BLaER1 (cell line): ENCODE measurements around the gene MTFMT.

Experiments used
- H3K27ac ChIP-seq: shearing (Covaris generic); formaldehyde crosslinking; 2 replicates; pipeline ENCODE4 v1.8.1; 2022
- H3K27me3 ChIP-seq: shearing (Covaris generic); formaldehyde crosslinking; 2 replicates; pipeline ENCODE4 v1.8.1; 2022
- H3K36me3 ChIP-seq: shearing (Covaris generic); formaldehyde crosslinking; 2 replicates; pipeline ENCODE4 v1.8.1; 2022
- H3K4me1 ChIP-seq: shearing (Covaris generic); formaldehyde crosslinking; 2 replicates; pipeline ENCODE4 v1.8.1; 2022
- H3K4me2 ChIP-seq: shearing (Covaris generic); formaldehyde crosslinking; 2 replicates; pipeline ENCODE4 v1.8.1; 2022
- H3K4me3 ChIP-seq: shearing (Covaris generic); formaldehyde crosslinking; 2 replicates; pipeline ENCODE4 v1.8.1; 2022
- H3K9ac ChIP-seq: shearing (Covaris generic); formaldehyde crosslinking; 2 replicates; pipeline ENCODE4 v1.8.1; 2022
- H3K9me3 ChIP-seq: shearing (Covaris generic); formaldehyde crosslinking; 2 replicates; pipeline ENCODE4 v1.8.1; 2022
- H4K20me1 ChIP-seq: shearing (Covaris generic); formaldehyde crosslinking; 2 replicates; pipeline ENCODE4 v1.8.1; 2022
- Cebpa-rat ChIP-seq: shearing (Covaris generic); IDR thresholded peaks from 2 replicates; pipeline ENCODE4 v1.8.1; 2022

Gene MTFMT

DNA sequence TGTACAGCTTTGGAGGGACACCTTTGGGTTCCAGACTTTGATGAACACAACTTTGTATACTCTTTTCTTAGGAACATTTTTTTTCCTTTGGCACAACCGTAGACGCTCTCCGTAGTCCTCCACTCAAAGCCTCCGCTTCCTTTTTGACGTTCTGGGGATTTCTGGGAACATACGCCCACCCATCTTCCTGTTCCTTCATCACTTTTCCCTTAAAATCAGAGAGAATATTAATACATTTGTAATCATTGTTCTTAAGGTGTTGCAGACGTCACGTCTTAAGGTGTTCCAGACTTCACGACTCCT is 39.3 kb downstream of the MTFMT start:
- TF ChIP-seq Cebpa-rat: no peak
- Histone ChIP-seq H3K36me3 (no peaks in the 10 kb centered on the region), H3K4me3 (peak overlapping the region; percentile 98), H3K27ac (peak overlapping the region; percentile 91; the same call in 1 of the 2 replicates), H3K27me3 (no peaks in the 10 kb centered on the region), H3K4me1 (peaks cover 47% of the 10 kb centered on the region), H3K4me2 (peak overlapping the region; percentile 92), H3K9me3 (no peaks in the 10 kb centered on the region), H3K9ac (peak overlapping the region; percentile 92), H4K20me1 (peaks cover 27% of the 10 kb centered on the region; the same call in 1 of the 2 replicates)

DNA sequence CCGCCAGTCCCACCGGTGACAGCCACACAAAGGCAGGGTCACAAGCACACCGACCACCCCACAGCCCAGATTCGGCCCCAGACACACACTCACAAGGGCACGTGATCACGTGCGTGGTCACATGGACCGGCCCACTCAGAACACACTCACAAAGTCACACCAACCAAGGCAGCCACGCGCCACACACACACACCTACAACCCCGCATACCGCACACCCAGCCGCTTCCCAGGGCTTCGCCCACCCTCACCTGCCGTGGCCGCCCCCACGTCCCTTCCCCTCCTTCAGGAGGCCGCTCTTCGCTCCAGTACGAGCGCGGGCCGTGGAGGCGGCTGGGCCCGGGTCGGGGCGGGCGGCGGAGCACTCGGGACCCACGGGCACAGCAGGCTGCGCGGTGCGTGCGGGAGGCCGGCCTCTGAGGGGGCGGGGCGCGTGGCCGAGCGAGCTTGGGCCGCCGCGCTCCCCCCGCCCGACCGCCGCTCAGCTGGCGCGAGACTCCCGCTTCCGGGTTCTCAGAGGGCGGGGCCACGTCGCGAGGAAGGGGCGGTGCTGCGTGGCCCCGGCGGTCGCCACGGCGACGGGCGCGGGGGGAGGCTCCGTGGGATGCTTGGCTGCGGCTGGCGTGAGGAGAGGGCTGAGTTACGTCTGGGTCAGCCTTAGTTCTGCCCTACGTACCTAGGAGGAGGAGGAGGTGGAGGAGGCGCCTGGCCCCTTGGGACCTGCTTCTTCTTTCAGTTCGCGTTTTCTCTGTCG is 39.8 kb downstream of the MTFMT start, which contains the start of gene SPG21:
Gene SPG21, minus strand, starts transcription at position 499 of the 752 bp plus-strand sequence. CDS start 6,345 bp downstream, outside the sequence.
- no peaks in the 10 kb centered on the region for H3K27me3 ChIP-seq
- H3K27ac ChIP-seq: peak within 1 kb of the TSS; percentile 91
- peak within 1 kb of the TSS; percentile 98 for H3K4me3 ChIP-seq

GRCh38 chr15:64987136-64987535 is 42.3 kb downstream of the MTFMT start:
- no peaks in the 10 kb centered on the region for H3K27me3 ChIP-seq
- peaks cover 23% of the 10 kb centered on the region for H3K36me3 ChIP-seq
- no peak overlapping the region for H3K4me3 ChIP-seq
- no peak for TF ChIP-seq Cebpa-rat
- H3K9me3 ChIP-seq: no peaks in the 10 kb centered on the region
- no peak overlapping the region for H3K9ac ChIP-seq
- H3K4me2 ChIP-seq: 0 out of 2 replicates have a peak overlapping the region, but pooled peaks have one; percentile 92
- H3K27ac ChIP-seq: no peak overlapping the region
- H4K20me1 ChIP-seq: peaks cover 49% of the 10 kb centered on the region
- H3K4me1 ChIP-seq: peaks cover 50% of the 10 kb centered on the region

More for the DNA sequence above, 39.8 kb downstream of the MTFMT start, which contains the start of gene SPG21:
- H3K4me1 ChIP-seq: peaks cover 50% of the 10 kb centered on the region
- H4K20me1 ChIP-seq: peaks cover 33% of the 10 kb centered on the region; the same call in 1 of the 2 replicates
- peak within 1 kb of the TSS; percentile 92 for H3K9ac ChIP-seq
- no peaks in the 10 kb centered on the region for H3K9me3 ChIP-seq
- no peaks in the 10 kb centered on the region for H3K36me3 ChIP-seq
- H3K4me2 ChIP-seq: peak within 1 kb of the TSS; percentile 92
- TF ChIP-seq Cebpa-rat: no peak

- Histone ChIP-seq H3K27ac (no peak overlapping the region; the same call in 1 of the 2 replicates), H3K9me3 (no peaks in the 10 kb centered on the region), H3K4me2 (peak overlapping the region; percentile 34; the same call in 1 of the 2 replicates)
These were observed 43.9 kb downstream of the MTFMT start for GRCh38 chr15:64985366-64986033.

DNA sequence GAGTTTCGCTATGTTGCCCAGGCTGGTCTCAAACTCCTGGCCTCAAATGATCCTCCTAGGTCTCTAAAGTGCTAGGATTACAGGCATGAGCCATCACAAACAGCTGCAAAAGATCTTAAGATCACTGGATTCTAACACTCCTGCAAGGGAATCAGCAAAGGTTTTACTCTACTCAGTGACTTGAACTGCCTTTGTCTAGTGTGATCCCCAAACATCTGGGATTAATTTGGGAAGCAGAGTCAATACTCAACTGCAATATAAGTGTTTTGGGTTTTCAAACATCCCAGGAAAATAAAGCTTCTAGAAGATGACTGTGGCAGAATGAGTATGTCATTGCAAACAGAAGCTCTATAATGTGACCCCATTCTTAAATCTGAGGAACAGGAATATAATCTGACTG is 47.0 kb downstream of the MTFMT start:
- TF ChIP-seq Cebpa-rat: no peak
- no peak overlapping the region for H3K4me3 ChIP-seq
- no peak overlapping the region for H3K9ac ChIP-seq
- H3K27ac ChIP-seq: no peak overlapping the region
- H3K36me3 ChIP-seq: peaks cover 68% of the 10 kb centered on the region
- no peak overlapping the region for H3K4me2 ChIP-seq
- H3K27me3 ChIP-seq: no peaks in the 10 kb centered on the region
- H3K9me3 ChIP-seq: no peaks in the 10 kb centered on the region
- H4K20me1 ChIP-seq: peaks cover 39% of the 10 kb centered on the region
- peaks cover 26% of the 10 kb centered on the region for H3K4me1 ChIP-seq

More at GRCh38 chr15:64985366-64986033, 43.9 kb downstream of the MTFMT start:
- H3K4me1 ChIP-seq: peaks cover 47% of the 10 kb centered on the region
- no peak overlapping the region for H3K9ac ChIP-seq
- H3K27me3 ChIP-seq: no peaks in the 10 kb centered on the region
- H3K36me3 ChIP-seq: peaks cover 39% of the 10 kb centered on the region
- no peak for TF ChIP-seq Cebpa-rat
- H4K20me1 ChIP-seq: peaks cover 55% of the 10 kb centered on the region
- no peak overlapping the region for H3K4me3 ChIP-seq

DNA sequence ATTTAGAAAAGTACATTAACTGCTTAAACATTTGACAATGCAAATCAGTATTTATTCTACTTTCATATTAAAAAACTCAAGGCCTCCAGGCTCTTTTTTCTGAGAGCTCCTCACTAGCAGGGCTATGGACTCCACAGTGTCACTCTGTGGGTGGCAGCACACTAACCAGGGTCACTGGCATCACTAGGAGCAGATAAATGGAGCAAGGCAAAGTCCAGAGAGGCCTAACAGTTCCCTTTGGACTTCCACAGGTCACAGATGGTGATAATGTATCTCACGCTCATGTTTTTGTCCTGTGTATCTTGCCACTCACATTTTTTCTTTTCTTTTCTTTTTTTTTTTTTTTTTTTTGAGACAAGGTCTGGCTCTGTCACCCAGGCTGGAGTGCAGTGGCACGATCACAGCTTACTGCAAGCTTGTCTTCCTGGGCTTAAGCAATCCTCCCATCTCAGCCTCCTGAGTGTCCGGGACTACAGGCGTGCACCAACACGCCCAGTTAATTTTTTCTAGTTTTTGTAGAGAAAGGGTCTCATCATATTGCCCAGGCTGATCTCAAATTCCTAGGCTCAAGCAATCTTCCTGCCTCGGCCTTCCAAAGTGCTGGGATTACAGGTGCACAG is 47.5 kb downstream of the MTFMT start:
- H3K4me3 ChIP-seq: no peak overlapping the region
- H3K9ac ChIP-seq: no peak overlapping the region
- peaks cover 39% of the 10 kb centered on the region for H4K20me1 ChIP-seq
- H3K36me3 ChIP-seq: peaks cover 74% of the 10 kb centered on the region
- no peaks in the 10 kb centered on the region for H3K9me3 ChIP-seq
- no peak overlapping the region for H3K27ac ChIP-seq
- TF ChIP-seq Cebpa-rat: no peak
- H3K4me2 ChIP-seq: no peak overlapping the region
- H3K4me1 ChIP-seq: peaks cover 21% of the 10 kb centered on the region
- no peaks in the 10 kb centered on the region for H3K27me3 ChIP-seq

- Histone ChIP-seq H3K9ac (no peak overlapping the region), H4K20me1 (peaks cover 19% of the 10 kb centered on the region), H3K4me2 (no peak overlapping the region), H3K4me3 (no peak overlapping the region), H3K4me1 (no peaks in the 10 kb centered on the region), H3K36me3 (peaks cover 99% of the 10 kb centered on the region), H3K27ac (no peak overlapping the region), H3K27me3 (no peaks in the 10 kb centered on the region), H3K9me3 (no peaks in the 10 kb centered on the region)
- TF ChIP-seq Cebpa-rat: no peak
These were observed 50.2 kb downstream of the MTFMT start for GRCh38 chr15:64979252-64979710.

- H3K36me3 ChIP-seq: peaks cover 98% of the 10 kb centered on the region
- no peak overlapping the region for H3K4me2 ChIP-seq
- no peak overlapping the region for H3K27ac ChIP-seq
- H3K4me1 ChIP-seq: no peaks in the 10 kb centered on the region
- H3K9ac ChIP-seq: no peak overlapping the region
- H3K27me3 ChIP-seq: no peaks in the 10 kb centered on the region
- H3K4me3 ChIP-seq: no peak overlapping the region
- H4K20me1 ChIP-seq: no peaks in the 10 kb centered on the region
- H3K9me3 ChIP-seq: no peaks in the 10 kb centered on the region
- no peak for TF ChIP-seq Cebpa-rat
These were observed 54.0 kb downstream of the MTFMT start for GRCh38 chr15:64975390-64975789.

GRCh38 chr15:64970698-64971097 is 58.7 kb downstream of the MTFMT start:
- H3K4me2 ChIP-seq: no peak overlapping the region
- no peaks in the 10 kb centered on the region for H3K27me3 ChIP-seq
- no peak overlapping the region for H3K27ac ChIP-seq
- no peak overlapping the region for H3K4me3 ChIP-seq
- no peak for TF ChIP-seq Cebpa-rat
- H3K9ac ChIP-seq: no peak overlapping the region
- no peaks in the 10 kb centered on the region for H3K9me3 ChIP-seq
- H3K4me1 ChIP-seq: no peaks in the 10 kb centered on the region
- H3K36me3 ChIP-seq: peaks cover 95% of the 10 kb centered on the region
- H4K20me1 ChIP-seq: no peaks in the 10 kb centered on the region
